H9 (cell line): ENCODE data around the gene CELF5. TPM values are rescaled to one million over a fixed set of nuclear protein-coding genes. Genes with fewer than 3 reads are reported as not detected.

Experiments used
- DNase-seq: peaks from one replicate; pipeline ENCODE4 v3.0.0-alpha.2; 2017
- H2AFZ ChIP-seq: one replicate; pipeline ENCODE4 v1.6.1; 2013; ENCODE audit warnings: mild to moderate bottlenecking, low read length, control low read depth, moderate library complexity
- H2AK5ac ChIP-seq: 2 replicates; pipeline ENCODE4 v1.6.1; 2013; ENCODE audit warnings: low read length, control low read depth, mixed read lengths; ENCODE audit not compliant: insufficient read length
- H2BK120ac ChIP-seq: one replicate; pipeline ENCODE4 v1.6.1; 2013; ENCODE audit warnings: low read depth, mild to moderate bottlenecking, low read length, control low read depth, inconsistent platforms; ENCODE audit not compliant: poor library complexity, severe bottlenecking
- H2BK12ac ChIP-seq: 2 replicates; pipeline ENCODE4 v1.6.1; 2013; ENCODE audit warnings: low read length, control low read depth, mixed read lengths, low read depth; ENCODE audit not compliant: insufficient read length
- H2BK15ac ChIP-seq: 2 replicates; pipeline ENCODE4 v1.6.1; 2013; ENCODE audit warnings: low read depth, low read length, control low read depth
- H2BK20ac ChIP-seq: one replicate; pipeline ENCODE4 v1.6.1; 2013; ENCODE audit warnings: low read depth, mild to moderate bottlenecking, low read length, control low read depth, inconsistent platforms; ENCODE audit not compliant: poor library complexity, severe bottlenecking
- H2BK5ac ChIP-seq: 2 replicates; pipeline ENCODE4 v1.6.1; 2013; ENCODE audit warnings: low read length, control low read depth, mixed read lengths; ENCODE audit not compliant: insufficient read length
- H3K14ac ChIP-seq: 2 replicates; pipeline ENCODE4 v1.6.1; 2013; ENCODE audit warnings: low read length, control low read depth; ENCODE audit not compliant: insufficient read depth
- H3K18ac ChIP-seq: 2 replicates; pipeline ENCODE4 v1.6.1; 2013; ENCODE audit warnings: low read depth, mild to moderate bottlenecking, mixed read lengths, low read length, control low read depth; ENCODE audit not compliant: insufficient read length
- H3K23ac ChIP-seq: 2 replicates; pipeline ENCODE4 v1.6.1; 2013; ENCODE audit warnings: low read length, control low read depth, mixed read lengths, low read depth; ENCODE audit not compliant: insufficient read length
- H3K23me2 ChIP-seq: 2 replicates; pipeline ENCODE4 v1.6.1; 2013; ENCODE audit warnings: low read depth, mild to moderate bottlenecking, mixed read lengths, low read length, control low read depth; ENCODE audit not compliant: insufficient read length, poor library complexity, severe bottlenecking
- H3K27ac ChIP-seq: 2 replicates; pipeline ENCODE4 v1.5.1; 2013; ENCODE audit warnings: low read length, control low read depth, mixed read lengths, low read depth; ENCODE audit not compliant: insufficient read length
- H3K27me3 ChIP-seq: 2 replicates; pipeline ENCODE4 v1.6.1; 2013; ENCODE audit warnings: low read length, control low read depth, inconsistent platforms; ENCODE audit not compliant: insufficient read depth
- H3K4ac ChIP-seq: 2 replicates; pipeline ENCODE4 v1.6.1; 2013; ENCODE audit warnings: low read depth, mild to moderate bottlenecking, control low read depth, inconsistent platforms, low read length, moderate library complexity
- H3K4me1 ChIP-seq: 2 replicates; pipeline ENCODE4 v1.6.1; 2013; ENCODE audit warnings: low read length, control low read depth, inconsistent platforms; ENCODE audit not compliant: insufficient read depth
- H3K4me2 ChIP-seq: 2 replicates; pipeline ENCODE4 v1.6.1; 2013; ENCODE audit warnings: low read length, control low read depth, mixed read lengths; ENCODE audit not compliant: insufficient read length, insufficient read depth
- H3K56ac ChIP-seq: 2 replicates; pipeline ENCODE4 v1.6.1; 2013; ENCODE audit warnings: low read depth, mild to moderate bottlenecking, mixed read lengths, low read length, control low read depth; ENCODE audit not compliant: insufficient read length
- H3K79me1 ChIP-seq: 2 replicates; pipeline ENCODE4 v1.6.1; 2013; ENCODE audit warnings: low read depth, mild to moderate bottlenecking, moderate library complexity, low read length, control low read depth, inconsistent platforms; ENCODE audit not compliant: insufficient read depth, poor library complexity, severe bottlenecking
- H3K79me2 ChIP-seq: 2 replicates; pipeline ENCODE4 v1.6.1; 2013; ENCODE audit warnings: low read length, control low read depth, inconsistent platforms; ENCODE audit not compliant: insufficient read depth
- H3K9ac ChIP-seq: 2 replicates; pipeline ENCODE4 v1.6.1; 2013; ENCODE audit warnings: low read length, control low read depth, mixed read lengths; ENCODE audit not compliant: insufficient read length; ENCODE audit errors: extremely low read depth
- H3K9me3 ChIP-seq: one replicate; pipeline ENCODE4 v1.6.1; 2013; ENCODE audit warnings: low read depth, low read length, inconsistent platforms; ENCODE audit not compliant: control insufficient read depth
- H3T11ph ChIP-seq: one replicate; pipeline ENCODE4 v1.6.1; 2013; ENCODE audit warnings: mild to moderate bottlenecking, low read length, control low read depth, inconsistent platforms
- H4K20me1 ChIP-seq: one replicate; pipeline ENCODE4 v1.6.1; 2013; ENCODE audit not compliant: control insufficient read depth, insufficient read length, insufficient read depth
- H4K5ac ChIP-seq: 2 replicates; pipeline ENCODE4 v1.6.1; 2013; ENCODE audit warnings: low read depth, mild to moderate bottlenecking, mixed read lengths, low read length, control low read depth; ENCODE audit not compliant: insufficient read length
- H4K8ac ChIP-seq: replicated peaks from 2 replicates; pipeline ENCODE4 v1.6.1; 2013; ENCODE audit warnings: low read length, control low read depth, mixed read lengths, low read depth; ENCODE audit not compliant: insufficient read length
- H4K91ac ChIP-seq: 2 replicates; pipeline ENCODE4 v1.6.1; 2013; ENCODE audit warnings: low read depth, mild to moderate bottlenecking, moderate library complexity, mixed read lengths, low read length, control low read depth; ENCODE audit not compliant: insufficient read length
- H3K27ac Mint-ChIP-seq, 3 experiments: 2 replicates in 2 of 3; 3 replicates in 1 of 3; pipeline ENCODE4 v1.8.0; 2020 to 2021; ENCODE audit warnings: mixed read lengths in 3 of 3, mild to moderate bottlenecking in 1 of 3, moderate library complexity in 1 of 3
- H3K27me3 Mint-ChIP-seq: 2 replicates; pipeline ENCODE4 v1.8.0; 2021; ENCODE audit warnings: low read depth, mild to moderate bottlenecking, moderate library complexity, mixed read lengths
- H3K36me3 Mint-ChIP-seq, 3 experiments: 2 replicates in 2 of 3; 3 replicates in 1 of 3; pipeline ENCODE4 v1.8.0; 2020 to 2021; ENCODE audit warnings: low read depth in 3 of 3, mixed read lengths in 3 of 3; ENCODE audit not compliant: insufficient read depth in 1 of 3
- H3K4me1 Mint-ChIP-seq, 2 experiments: 2 replicates each; pipeline ENCODE4 v1.8.0; 2020; ENCODE audit warnings: mixed read lengths in 2 of 2
- H3K4me3 Mint-ChIP-seq, 2 experiments: 2 replicates in 1 of 2; 3 replicates in 1 of 2; pipeline ENCODE4 v1.8.0; 2020 to 2021; ENCODE audit warnings: mild to moderate bottlenecking in 2 of 2, mixed read lengths in 2 of 2, moderate library complexity in 1 of 2
- H3K9me3 Mint-ChIP-seq, 2 experiments: 2 replicates in 1 of 2; 3 replicates in 1 of 2; pipeline ENCODE4 v1.8.0; 2020; ENCODE audit warnings: mild to moderate bottlenecking in 2 of 2, mixed read lengths in 2 of 2, moderate library complexity in 1 of 2
- WGBS: extraction: QIAGEN DNeasy Blood & Tissue Kit; methylation state at CpG from one replicate; pipeline ENCODE4 v1.1.7; 2013; ENCODE audit warnings: missing lambda C conversion rate, low lambda C conversion rate, mixed read lengths; ENCODE audit not compliant: insufficient read length; ENCODE audit errors: extremely low coverage; 5-methylcytosine and 5-hydroxymethylcytosine counted together
- total RNA-seq: library from RNA; stranded (reverse); gene quantifications from 2 replicates; pipeline ENCODE4 v1.2.1, GENCODE V29; 2021
- TF ChIP-seq, protein P1 (sequence below): fragments of 200-600 bp; sonication (generic); conservative IDR thresholded peaks from 3 replicates; pipeline ENCODE4 v1.8.0; 2021; ENCODE audit warnings: antibody characterized with exemption, mild to moderate bottlenecking

The CELF5 gene
- total RNA-seq, 1 experiment from 2014 or later: 4.8 TPM

DNA sequence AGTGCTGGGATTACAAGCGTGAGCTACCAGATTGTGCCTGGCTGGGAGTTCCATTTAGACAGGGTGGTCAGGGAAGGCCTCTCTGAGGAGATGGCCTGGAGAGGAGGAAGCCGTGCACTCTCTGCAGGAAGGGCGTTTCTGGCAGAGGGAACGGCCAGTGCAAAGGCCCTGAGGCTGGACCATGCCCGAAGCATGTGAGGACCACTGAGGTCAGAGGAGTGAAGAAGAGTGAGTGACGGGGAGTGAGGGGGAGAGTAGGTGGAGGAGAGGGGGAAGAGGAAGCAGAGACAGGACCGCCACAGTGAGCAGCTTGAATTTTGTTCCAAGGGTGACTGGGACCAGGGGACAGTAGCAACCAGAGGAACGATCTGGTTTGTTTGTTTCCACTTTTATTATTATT is 32.6 kb downstream of the CELF5 start:
- H3K27me3 Mint-ChIP-seq: peaks cover 20% of the 10 kb centered on the region
- no peak overlapping the region for H3K14ac ChIP-seq
- TF ChIP-seq, protein P1, sequence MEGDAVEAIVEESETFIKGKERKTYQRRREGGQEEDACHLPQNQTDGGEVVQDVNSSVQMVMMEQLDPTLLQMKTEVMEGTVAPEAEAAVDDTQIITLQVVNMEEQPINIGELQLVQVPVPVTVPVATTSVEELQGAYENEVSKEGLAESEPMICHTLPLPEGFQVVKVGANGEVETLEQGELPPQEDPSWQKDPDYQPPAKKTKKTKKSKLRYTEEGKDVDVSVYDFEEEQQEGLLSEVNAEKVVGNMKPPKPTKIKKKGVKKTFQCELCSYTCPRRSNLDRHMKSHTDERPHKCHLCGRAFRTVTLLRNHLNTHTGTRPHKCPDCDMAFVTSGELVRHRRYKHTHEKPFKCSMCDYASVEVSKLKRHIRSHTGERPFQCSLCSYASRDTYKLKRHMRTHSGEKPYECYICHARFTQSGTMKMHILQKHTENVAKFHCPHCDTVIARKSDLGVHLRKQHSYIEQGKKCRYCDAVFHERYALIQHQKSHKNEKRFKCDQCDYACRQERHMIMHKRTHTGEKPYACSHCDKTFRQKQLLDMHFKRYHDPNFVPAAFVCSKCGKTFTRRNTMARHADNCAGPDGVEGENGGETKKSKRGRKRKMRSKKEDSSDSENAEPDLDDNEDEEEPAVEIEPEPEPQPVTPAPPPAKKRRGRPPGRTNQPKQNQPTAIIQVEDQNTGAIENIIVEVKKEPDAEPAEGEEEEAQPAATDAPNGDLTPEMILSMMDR: no peak
- H4K5ac ChIP-seq: no peak overlapping the region
- no peak overlapping the region for H2BK20ac ChIP-seq
- no peak overlapping the region for H3T11ph ChIP-seq
- no peaks in the 10 kb centered on the region for H3K79me1 ChIP-seq
- H3K4me1 ChIP-seq: no peaks in the 10 kb centered on the region
- H2BK12ac ChIP-seq: no peak overlapping the region
- H3K4me3 Mint-ChIP-seq: no peak overlapping the region
- no peaks in the 10 kb centered on the region for H3K9me3 ChIP-seq
- H3K4ac ChIP-seq: no peak overlapping the region
- H3K23ac ChIP-seq: no peak overlapping the region
- no peaks in the 10 kb centered on the region for H4K20me1 ChIP-seq
- H3K9me3 Mint-ChIP-seq: no peaks in the 10 kb centered on the region; a peak in 2 of 5 replicates
- no peak overlapping the region for H3K27ac ChIP-seq
- H3K18ac ChIP-seq: no peak overlapping the region
- WGBS: no CpG with 5 or more reads among the region's 8 CpGs
- H3K36me3 Mint-ChIP-seq: peaks cover 8 to 22% (median 20%) of the 10 kb centered on the region in 3 experiments
- H3K27me3 ChIP-seq: no peaks in the 10 kb centered on the region
- no peak overlapping the region for H4K8ac ChIP-seq
- H2AFZ ChIP-seq: no peak overlapping the region
- no peak overlapping the region for H3K27ac Mint-ChIP-seq
- H3K4me2 ChIP-seq: no peak overlapping the region
- no peaks in the 10 kb centered on the region for H3K79me2 ChIP-seq
- H3K23me2 ChIP-seq: no peaks in the 10 kb centered on the region
- no peak for DNase-seq
- no peak overlapping the region for H2BK15ac ChIP-seq
- no peak overlapping the region for H3K9ac ChIP-seq
- H3K4me1 Mint-ChIP-seq: no peaks in the 10 kb centered on the region
- H2BK5ac ChIP-seq: no peak overlapping the region
- no peak overlapping the region for H2AK5ac ChIP-seq
- H2BK120ac ChIP-seq: no peak overlapping the region
- no peak overlapping the region for H4K91ac ChIP-seq
- no peak overlapping the region for H3K56ac ChIP-seq
